Measurements from ENCODE around the gene ABL1. TPM values are rescaled to one million over a fixed set of nuclear protein-coding genes. Genes with fewer than 3 reads are reported as not detected.

The ABL1 gene
- total RNA-seq, 1 donor from 2014 or later: 90.6 TPM

- no peak for DNase-seq (ENCODE audit: extremely low read depth, low read depth, low spot score)
These were observed 93.2 kb downstream of the ABL1 start for GRCh38 chr9:130927995-130928900.

DNA sequence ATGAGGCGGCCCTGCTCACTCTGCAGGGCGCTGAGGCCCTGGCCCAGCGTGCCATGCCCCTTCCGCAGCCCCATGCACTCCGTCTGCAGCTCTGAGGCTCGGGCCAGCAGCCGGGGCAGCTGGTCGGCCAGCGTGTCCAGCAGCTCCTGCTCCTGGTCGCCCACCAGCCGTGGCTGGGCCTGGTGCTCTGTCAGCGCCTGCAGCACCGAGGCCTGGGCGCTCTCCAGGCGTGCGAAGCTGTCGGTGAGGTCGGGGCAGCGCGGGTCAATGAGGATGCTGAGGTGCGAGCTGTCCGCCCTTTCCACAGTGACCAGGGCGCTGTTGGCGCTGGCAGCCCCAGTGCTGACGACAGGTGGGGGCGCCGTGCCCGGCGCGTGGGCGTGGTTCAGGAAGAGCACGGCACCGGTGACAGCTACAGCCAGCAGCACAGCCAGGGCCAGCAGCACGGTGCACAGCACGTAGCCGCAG lies 94.6 kb downstream of the ABL1 start:
- DNase-seq (ENCODE audit: extremely low read depth, low read depth, low spot score): no peak

DNA sequence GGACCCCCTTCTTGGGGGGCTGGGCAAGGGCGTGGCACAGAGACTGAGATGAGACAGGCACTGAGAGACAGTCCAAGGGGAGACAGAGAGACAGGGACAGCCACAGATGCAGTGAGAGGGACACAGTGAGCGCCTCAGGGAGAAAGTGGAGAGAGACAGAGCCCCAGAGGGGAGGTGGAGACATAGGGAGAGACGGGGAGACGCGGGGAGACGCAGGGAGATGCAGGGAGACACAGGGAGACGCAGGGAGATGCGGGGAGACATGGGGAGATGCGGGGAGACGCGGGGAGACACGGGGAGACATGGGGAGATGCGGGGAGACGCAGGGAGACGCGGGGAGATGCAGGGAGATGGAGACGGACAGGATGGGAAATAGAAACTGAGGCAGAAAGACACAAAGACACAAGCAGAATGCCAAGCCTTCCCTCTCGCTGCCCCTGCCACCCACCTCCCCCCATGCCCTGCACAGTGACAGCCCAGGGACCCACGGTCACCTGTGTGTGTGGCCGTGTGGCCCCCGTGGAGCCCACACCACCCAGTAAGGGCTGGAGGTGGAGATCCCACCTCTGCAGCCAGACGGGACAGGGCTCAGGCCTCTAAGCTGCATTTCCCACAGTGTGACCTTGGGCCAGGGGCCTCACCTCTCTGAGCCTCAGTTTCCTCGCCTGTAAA lies 95.2 kb downstream of the ABL1 start:
- no peak for DNase-seq (ENCODE audit: extremely low read depth, low read depth, low spot score)

GRCh38 chr9:130930804-130931349 lies 95.8 kb downstream of the ABL1 start:
- no peak for DNase-seq (ENCODE audit: extremely low read depth, low read depth, low spot score)

DNA sequence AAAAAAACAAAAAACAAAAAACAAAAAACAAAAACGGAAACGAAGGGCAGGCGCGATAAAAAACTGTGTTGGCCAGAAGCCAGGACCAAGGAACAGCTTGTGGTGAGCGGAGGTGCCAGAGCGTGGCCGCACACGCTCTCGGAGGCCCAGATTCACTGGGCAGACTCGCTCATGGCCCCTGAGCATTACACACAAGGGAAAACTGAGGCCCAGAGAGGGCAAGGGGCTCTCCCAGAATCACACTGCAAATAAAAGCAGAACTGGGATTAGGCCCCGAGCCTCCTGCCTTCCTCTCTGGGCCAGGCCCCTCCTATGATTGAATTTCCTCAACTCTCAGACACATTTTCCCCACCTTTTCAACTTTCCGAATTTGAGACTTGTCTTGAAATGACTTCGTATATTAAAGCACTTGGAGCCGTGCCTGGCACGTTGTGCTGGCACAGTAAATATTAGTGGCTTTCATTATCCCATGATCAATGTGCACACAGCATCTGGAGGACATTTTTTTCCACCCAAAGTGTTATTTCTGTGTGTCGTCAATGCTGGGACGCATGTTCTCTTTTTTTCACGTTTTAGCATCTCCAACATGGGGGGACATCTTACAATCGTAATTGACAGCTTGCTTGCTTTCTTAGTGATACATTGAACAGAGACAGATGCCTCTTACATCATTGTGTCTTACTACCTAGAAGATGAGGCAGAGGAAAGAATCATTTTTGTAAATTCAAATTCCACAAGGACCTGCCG lies 96.6 kb downstream of the ABL1 start:
- DNase-seq (ENCODE audit: extremely low read depth, low read depth, low spot score): no peak

- no peak for DNase-seq (ENCODE audit: extremely low read depth, low read depth, low spot score)
These were observed 97.4 kb downstream of the ABL1 start for GRCh38 chr9:130932255-130933079.

GRCh38 chr9:130933114-130934046 lies 98.3 kb downstream of the ABL1 start:
- DNase-seq (ENCODE audit: extremely low read depth, low read depth, low spot score): no peak

DNA sequence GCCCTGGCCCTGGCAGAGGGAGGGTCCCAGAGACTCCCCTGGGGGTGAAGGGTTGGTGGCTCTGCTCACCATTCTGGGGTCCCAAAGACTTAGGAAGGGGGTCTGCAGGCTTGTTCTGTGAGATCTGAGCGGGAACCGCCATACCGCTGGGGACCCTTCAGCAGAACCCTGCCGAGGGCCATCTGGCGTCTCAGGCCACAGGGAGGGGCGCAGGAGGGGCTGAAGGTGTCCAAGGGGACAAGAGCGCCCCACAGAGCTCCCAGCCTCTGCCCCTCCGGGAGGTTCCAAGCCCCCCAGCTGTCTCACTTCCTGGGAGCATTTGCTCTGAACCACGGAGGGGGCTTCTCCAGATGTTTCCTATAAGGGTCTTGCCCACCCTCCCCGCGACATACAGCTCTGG lies 99.2 kb downstream of the ABL1 start:
- DNase-seq (ENCODE audit: extremely low read depth, low read depth, low spot score): no peak

- DNase-seq (ENCODE audit: extremely low read depth, low read depth, low spot score): no peak
These were observed 99.9 kb downstream of the ABL1 start for GRCh38 chr9:130934702-130935647.

GRCh38 chr9:130935648-130936271 lies 100.7 kb downstream of the ABL1 start:
- no peak for DNase-seq (ENCODE audit: extremely low read depth, low read depth, low spot score)

DNA sequence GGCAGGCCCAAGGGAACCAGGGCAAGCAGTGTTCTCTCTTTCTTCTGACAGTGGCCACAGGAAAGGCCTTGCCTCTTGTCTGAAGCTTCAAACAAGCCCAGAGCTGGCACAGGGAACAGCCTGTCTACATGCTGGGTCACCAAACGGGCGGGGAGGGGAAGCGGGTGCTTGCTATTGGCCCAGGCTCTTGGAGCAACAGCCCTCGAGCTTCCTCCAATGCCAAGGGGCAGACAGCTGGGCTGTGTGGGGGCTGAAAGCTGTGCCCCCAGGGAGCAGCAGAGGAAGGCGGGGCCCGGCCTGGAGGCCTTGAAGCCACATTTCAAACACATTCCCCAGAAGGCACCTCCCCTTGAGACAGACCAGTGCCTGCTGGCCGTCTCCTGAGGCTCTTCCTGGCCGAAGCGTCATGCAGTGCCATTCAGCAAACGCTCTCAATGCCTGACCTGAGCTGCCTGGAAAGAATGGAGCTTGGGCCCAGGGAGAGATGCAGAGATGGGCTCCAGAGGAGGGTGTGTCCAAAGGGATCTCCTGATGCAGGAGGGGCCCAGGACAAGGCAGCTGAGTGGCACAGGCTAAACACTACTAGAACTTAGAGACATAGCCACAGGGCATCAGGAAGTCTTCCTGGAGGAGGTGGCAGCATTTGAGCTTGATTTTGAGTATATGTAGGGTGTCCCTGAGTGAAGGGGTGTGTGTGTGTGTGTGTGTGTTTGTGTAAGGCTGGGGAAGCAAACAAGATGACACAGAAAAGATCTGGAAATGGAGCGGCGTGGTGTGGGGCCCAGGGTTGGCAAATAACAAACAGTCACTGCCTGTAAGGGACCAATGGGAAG lies 101.4 kb downstream of the ABL1 start:
- no peak for DNase-seq (ENCODE audit: extremely low read depth, low read depth, low spot score)

Other genes starting within 250 kb of the ABL1 start
- gene PRDM12, start 170.7 kb upstream of the ABL1 start, total RNA-seq: not detected in 2 replicates
- gene EXOSC2, start 141.5 kb upstream of the ABL1 start, total RNA-seq: 13.3 and 17.4 TPM in 2 replicates
- gene QRFP, start 61.6 kb downstream of the ABL1 start, total RNA-seq: not detected in 2 replicates
- 0.05 TPM in 1 of 2 replicates, not detected in the other for gene FIBCD1, start 104.0 kb downstream of the ABL1 start, total RNA-seq
- gene LAMC3, start 173.9 kb downstream of the ABL1 start, total RNA-seq: 0.12 and 0.63 TPM in 2 replicates

All from glomerular endothelial cell (primary cell).